Cardiac septum (tissue), 1 donor: ENCODE results near the gene SDK2. TPM values are rescaled to one million over a fixed set of nuclear protein-coding genes. Genes with fewer than 3 reads are reported as not detected.
A peak's percentile ranks its signal among the peaks of the same experiment; 100 is the strongest.

Experiments
- DNase-seq: peaks from one replicate; pipeline ENCODE4 v3.0.0-alpha.2; 2020; ENCODE audit warnings: low spot score
- intact Hi-C: fragments of 100-400 bp; cut with DNase I; formaldehyde crosslinking; loops from one replicate; pipeline ENCODE4 v1.14.0; 2022
- total RNA-seq: library from RNA; stranded (reverse); fragmentation: NEBNext Ultra II Directional; extraction: Animal tissue kit (Norgen Biotek cat#: 25700); gene quantifications from one replicate; pipeline ENCODE4 v1.2.1, GENCODE V29; 2021
- donor health status: DM: no; HTN: no; CAD: no.

SDK2 gene
- total RNA-seq, 1 donor from 2014 or later: 3.0 TPM

DNA sequence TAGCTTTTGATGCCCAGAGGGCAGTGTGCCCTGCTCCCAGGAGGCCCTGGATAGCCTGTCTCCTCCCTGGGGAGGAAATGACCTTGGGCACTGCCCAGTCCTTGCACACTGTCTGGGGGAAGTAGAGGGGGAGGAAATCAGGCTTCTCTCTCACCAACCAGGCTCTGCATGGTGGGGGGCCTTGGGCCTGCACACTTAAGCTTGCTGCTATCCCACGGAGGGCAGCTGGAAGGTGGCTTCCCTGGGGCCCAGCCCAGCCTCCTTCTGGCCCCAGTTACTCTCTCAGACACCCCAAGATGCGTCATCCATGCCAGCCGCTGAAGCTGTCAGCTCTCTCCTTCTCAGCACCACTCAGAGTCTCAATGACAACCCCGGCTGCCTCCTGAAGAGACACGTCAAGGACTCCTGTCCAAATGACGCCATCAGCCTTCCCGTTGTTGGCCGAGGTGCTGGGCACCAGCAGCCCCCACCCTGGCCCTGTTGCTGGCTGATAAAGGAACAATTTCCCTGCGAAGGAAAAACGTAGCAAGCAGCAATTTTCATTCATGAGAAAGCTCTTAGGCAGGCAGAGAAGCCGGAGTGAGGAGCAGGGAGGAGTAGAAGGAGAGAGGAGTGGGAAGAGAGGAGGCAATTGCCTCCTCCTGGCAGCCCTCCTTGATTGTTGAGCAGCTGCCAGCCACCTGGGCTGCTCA, 95.5 kb downstream of the SDK2 start:
- DNase-seq: no peak
- intact Hi-C loops: no loop called here

DNA sequence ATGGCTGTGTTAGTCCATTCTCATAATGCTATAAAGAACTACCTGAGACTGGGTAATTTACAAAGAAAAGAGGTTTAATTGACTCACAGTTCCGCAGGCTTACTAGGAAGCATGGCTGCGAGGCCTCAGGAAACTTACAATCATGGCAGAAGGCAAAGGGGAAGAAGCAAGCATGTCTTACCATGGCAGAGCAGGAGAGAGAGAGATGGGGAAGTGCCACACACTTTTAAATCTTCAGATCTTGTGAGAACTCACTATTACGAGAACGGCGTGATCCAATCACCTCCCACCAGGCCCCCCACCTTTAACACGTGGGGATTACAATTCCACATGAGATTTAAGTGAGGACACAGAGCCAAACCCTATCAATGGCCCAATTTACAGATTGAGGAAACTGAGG, 96.5 kb downstream of the SDK2 start:
- intact Hi-C loops: no loop called here
- DNase-seq: no peak

DNA sequence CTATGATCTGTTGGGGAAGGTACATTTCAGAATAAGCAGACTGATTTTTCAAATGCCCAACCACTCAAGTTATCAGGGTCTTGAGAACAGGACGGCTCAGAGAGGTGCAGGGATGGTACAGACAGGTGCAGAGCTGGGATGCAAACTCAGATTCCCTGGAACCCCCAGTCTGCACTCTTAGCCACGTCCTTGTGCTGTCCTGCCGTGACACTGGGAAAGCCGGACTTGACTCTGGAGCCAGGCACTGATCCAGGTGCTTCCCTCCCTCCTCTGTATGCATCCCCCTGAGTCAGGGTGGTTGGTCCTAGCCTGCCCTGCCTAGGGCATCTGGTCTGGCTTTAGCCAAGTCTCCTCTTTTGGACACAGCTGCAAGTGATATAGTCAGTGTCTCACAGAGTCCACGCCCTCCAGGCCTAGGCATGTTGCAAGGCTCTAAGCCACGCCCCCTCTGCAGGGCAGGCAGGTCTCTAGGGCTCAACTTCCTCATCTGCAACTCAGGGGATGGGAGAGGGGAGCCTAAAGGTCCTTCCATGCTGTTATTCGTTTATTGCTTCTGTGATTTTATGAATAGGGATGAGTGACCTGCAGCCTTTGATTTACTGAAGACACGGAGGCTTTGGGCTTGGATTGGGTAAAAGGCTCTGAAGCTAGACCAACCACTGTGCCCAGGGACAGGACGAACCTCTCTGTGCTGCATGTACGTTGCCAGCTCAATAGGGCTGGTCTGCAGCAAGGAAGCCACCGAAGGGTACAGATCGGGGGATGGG, 97.3 kb downstream of the SDK2 start:
- no peak for DNase-seq
- intact Hi-C loops: no loop called here

DNA sequence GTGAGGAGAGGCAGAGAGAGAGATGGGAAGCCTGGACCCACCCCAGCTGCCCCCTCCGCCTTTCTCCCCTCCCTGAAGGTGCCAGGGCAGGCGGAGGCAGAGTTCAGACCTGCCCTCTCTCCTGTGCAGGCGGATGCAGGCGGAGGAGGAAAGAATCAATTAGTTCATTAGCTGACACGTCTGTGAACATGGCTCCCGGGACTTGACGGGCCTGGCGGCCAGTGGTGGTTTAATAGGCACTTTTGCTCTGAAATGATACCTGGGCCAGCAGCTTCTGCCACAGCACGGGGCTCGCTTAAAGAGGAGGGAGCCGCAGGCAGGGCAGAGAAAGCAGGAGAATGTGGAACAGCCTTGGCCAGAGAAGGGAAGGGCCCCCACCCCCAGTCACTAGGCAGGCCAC, 98.1 kb downstream of the SDK2 start:
- intact Hi-C loops: no loop called here
- no peak for DNase-seq

DNA sequence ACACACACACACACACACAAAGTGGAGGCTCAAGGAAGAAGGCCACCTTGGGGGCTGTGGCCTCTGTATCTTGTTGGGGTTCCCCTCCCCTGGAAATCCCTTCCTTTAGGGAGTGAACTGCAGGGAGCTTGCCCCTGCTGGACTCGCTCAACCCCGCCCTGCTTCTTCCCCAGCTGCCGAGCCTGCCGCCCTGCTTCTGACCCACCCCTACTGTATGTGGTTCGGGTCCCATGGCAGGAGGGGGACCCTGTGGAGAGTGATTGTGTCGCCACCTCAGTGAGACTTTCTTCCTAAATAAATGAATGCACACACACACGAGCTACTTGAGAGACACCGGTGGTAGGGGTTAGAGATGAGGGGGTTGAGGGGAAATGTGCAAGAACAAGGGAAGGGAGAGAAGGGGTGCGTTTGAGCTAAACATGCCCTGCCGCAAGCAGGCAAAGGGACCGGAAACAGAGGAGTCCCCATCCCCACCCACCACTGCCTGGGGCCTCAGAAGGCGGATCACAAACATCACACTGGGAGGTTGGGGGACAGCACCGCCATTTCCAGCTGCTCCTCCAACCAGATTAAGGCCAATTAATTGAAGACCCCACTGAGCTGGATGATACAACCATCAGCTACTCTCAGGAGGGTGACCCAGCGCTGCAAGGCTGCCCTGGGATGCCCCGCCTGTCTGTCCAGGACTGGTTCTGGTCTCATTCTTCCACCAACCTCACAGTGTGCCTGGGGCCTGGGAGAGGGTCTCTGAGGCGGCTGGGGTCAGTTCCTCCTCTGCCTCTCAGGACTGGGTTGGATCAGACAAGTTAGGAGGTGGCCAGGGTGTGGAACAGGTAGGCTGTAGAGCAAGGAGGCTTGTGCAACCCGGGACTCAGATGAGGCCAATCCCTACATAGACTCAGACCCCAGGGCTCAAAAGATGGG, 98.9 kb downstream of the SDK2 start:
- intact Hi-C loops: no loop called here
- no peak for DNase-seq

DNA sequence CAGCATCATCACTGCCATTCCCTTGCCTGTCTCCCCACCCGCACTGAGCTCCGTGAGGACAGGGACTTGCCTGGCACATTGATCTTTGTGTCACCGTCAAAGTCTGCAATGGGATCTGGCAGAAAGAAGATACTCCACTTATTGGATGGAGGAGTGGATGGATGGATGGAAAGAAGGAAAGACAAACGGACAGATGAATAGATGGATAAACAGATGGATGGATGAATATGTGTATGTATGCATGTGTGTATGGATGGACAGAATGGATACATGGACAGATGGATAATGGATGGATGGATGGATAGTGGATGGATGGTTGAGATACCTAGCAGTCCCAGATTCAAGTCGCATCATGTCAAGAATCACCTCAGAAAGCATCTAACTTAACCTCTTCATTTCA, 99.9 kb downstream of the SDK2 start:
- no peak for DNase-seq
- intact Hi-C loops: no loop called here

DNA sequence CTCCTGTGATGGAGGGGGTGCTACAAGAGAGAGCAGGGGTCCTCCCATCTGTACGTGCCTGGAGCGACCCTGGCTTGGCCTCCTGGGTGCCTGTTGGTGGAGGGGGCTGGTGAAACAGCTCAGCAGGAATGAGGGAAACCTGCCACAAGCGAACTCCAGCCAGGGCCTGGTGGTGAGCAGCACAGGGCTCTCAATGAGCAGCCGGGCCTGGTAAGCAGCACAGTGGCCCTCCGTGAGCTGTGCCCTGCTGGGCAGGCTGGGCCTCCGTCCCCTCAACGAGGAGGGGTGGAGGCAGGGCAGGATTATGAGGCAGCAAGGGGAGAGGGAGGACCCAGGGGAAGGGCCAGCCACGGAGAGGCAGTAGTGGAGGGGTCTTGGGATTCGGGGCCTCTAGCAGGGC, 101.9 kb downstream of the SDK2 start:
- no peak for DNase-seq

DNA sequence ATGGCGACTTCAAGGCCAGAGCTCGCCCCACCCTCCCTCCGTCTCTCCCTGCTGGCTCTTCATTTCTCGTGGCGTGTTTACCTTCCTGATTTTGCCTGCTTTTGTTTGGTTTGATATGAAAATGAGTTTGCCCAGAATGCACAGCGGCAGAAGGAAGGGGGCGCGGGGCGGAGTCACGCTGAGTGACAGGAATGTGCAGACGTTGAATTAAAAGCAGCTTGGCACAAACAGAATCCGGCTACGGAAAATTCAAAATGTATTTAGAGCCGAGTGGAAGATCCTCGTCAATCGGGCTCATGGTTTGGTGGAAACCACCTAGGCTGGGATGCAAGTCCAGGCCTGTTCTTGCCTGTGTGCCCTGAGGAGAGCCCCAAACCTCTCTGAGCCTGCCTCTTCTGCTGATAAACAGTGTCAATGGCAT, 102.7 kb downstream of the SDK2 start:
- intact Hi-C loops: no loop called here
- no peak for DNase-seq

More for the DNA sequence above, 101.9 kb downstream of the SDK2 start:
- intact Hi-C loops: no loop called here

DNA sequence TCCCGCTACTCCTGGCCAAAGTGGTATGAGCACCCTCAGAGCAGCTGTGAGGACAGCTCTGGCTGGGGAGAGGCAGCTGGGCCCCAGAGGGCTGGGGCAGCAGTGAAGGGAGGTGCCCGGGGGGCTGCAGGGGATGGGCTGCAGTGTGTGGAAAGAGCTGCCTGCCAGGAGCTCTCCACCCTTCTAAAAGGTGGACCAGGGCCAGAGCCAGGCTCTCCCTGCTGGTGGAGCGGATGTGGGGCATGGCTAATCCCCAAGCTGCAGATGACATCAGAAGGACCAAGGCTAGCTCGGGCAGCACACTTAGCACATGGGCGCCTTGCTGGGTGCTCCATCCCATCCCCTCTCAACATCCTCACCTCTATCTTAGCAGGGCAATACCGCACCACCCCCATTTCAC, 103.1 kb downstream of the SDK2 start:
- intact Hi-C loops: no loop called here
- DNase-seq: no peak

DNA sequence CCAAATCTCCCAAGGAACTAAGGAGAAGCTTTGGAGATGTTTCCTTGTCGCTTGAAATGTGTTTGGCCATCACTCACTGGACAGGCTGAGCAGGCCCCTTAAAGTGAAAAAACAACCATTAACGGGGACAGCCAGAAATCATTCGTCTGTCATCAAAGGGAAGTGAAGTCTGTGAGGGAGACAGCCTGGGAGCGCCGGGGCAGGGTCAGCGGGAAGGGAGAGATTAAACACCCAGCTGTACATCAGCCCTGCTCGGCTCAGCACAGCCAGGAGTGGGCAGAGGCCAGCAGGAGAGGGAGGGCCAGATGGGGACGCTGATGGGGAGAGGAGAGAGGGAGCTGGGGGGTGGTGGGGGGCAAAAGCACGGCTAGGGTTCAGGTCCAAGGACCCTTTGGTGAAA, 105.1 kb downstream of the SDK2 start:
- DNase-seq: no peak
- intact Hi-C loops: loop anchor here (10.0 kb wide), 1 partner anchor 46 kb away; no protein-coding TSS in a partner anchor

DNA sequence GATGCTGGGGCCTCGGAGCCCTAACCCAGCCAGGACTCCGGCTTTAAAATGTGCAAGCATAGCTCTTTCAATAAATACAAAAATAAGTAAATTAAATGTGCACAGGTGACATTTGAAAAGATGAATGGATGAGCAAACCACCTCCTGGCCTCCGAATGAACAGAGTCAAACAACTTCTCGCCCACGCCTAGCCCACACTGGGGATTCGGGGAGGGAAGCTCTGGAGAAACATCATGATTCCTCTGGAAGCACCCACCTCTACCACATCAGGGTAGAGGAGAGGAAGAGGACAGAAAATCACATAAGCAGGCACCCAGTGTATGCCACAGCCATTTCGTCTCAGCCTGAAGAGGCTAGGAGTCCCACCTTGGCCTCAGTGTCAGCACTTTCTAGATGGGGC, 105.8 kb downstream of the SDK2 start:
- DNase-seq: no peak
- intact Hi-C loops: loop anchor here (10.0 kb wide), 1 partner anchor 46 kb away; no protein-coding TSS in a partner anchor

DNA sequence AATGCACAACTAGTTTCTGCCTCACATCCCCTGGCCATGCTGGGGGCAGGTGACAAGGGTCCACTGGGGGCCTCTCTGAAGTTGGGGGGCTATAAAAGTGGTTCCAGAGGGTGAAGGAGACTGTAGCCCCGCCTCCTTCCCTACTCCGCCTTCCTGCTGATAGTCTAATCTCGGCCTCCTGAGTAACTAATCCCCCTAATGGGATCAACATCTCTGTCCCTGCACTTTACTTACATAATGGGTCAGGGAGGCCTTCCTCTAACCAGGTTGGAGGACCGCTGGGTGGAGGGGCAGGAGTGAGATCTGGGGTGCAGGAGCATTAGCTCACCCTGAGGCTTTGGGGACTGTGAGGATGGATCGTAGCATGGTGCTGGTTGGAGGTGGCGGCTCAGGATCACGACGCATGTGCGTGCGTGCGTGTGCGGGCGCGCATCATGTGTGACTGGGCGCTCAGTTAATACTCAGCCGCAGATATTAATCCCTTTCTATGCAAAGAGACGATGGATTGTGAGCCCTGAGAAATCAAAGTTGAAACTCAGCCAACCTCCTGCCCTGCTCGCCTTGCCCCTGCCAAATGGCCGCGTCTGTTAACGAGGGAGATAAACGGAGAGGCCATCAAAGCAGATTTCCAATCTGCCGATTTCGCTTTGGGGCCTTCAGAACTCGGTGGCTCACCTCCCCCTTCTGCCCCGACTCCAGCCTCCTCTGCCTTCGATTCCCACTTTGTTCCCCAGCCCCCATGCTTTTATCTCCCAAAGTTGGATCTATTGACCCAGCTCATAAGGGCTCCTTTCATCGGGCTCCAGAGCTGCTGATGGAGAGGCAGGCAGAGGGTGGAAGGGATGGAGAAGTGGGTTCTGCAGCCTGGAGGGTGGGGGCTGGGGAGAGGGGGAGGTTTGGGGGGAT, 107.3 kb downstream of the SDK2 start:
- intact Hi-C loops: loop anchor here (10.0 kb wide), 1 partner anchor 48 kb away; no protein-coding TSS in a partner anchor
- no peak for DNase-seq

DNA sequence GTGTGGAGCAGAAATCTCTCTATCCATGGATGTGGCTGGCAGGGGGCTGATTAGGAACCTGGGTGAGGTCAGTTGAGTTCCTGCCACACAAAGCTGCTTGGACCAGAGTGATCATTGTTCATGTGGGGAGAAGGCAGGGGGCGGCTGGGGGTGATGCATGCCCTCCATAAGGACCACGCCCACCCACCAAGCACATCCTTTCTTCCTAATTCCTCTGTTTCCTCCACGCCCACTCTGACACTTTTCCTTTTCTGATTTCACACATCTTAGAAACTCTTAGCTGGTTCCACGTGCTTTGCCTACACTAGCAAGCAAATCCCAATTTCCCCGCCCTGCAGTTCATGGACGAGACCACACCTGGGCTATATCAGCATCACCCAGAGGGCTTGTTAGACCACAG, 108.5 kb downstream of the SDK2 start:
- no peak for DNase-seq
- intact Hi-C loops: loop anchor here (10.0 kb wide), 1 partner anchor 49 kb away; no protein-coding TSS in a partner anchor

DNA sequence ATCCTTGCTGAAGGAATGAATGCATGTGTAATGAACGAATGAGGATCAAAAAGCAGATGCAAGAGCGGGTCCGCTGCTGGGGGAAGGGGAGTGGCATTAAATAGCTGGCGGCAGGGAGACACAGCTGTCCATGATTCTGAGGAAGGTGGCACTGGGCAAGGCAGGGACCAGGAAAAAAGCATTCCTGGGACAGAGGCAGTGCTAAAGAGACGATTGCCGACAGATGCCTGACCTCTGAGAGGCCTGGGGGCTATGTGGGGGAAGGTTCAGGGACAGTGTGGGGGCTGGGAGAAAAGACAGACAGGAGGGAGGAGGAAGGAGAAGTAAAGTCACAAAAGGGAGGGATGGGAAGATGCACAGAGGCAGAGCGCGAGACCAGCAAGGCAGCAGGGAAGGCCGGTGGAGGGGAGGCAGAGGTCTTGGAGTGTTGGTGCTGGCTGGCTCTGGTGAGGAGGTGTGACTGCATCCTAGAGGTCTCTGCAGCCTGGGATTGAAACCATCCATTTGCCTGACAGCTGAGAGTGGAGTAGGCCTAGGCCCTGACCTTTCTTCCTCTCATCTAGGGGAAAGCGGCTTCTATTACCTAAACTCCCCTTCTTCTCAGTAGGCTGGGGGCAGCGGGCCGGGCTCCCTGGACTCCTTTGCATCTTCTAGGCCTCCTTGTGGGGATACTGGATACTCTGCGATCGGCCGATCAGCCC, 109.9 kb downstream of the SDK2 start:
- no peak for DNase-seq
- intact Hi-C loops: loop anchor here (5.0 to 10.0 kb wide), 2 partner anchors 50 to 113 kb away; no protein-coding TSS in a partner anchor

DNA sequence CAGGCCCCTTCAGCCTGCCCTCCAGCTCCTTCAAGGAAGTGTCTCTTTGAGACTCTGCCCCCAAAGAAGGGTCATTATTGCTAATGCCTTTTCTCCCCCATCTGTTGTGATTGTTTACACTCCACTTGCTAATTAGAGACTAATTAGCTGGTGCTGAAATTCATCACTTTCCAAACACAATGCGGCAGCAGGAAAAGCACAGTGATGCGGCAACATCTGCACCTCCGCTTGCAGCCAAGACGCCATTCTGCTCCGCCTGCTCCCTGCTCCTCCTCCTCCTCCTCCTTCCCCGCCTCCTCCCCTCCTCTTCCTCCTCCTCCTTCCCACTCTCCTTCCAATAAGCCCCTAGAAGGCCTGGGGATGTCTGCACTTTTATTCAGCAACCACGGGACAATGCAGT, 110.5 kb downstream of the SDK2 start:
- intact Hi-C loops: loop anchor here (1.0 to 10.0 kb wide), 3 partner anchors 51 to 114 kb away; no protein-coding TSS in a partner anchor
- no peak for DNase-seq

DNA sequence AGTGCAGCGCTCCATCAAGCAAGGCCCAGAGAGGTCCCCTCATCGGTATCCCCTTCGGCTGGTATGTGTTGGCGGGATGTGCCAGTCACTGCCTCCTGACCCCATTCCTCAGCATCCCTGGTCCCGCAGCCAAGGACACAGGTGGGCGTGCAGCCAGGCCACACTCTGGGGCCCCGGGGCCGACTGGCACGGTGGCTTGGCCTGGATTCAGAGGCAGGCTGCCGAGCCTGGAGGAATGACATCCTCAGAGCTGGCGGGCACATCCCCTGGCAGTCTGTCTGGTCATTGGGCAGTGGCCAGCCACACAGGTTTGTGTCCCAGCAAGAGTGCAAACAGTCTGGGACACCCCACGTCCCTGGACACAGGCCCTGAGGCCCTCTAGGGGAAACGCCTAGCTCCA, 111.1 kb downstream of the SDK2 start:
- intact Hi-C loops: loop anchor here (1.0 to 10.0 kb wide), 3 partner anchors 52 to 114 kb away; no protein-coding TSS in a partner anchor
- DNase-seq: peak; percentile 90

DNA sequence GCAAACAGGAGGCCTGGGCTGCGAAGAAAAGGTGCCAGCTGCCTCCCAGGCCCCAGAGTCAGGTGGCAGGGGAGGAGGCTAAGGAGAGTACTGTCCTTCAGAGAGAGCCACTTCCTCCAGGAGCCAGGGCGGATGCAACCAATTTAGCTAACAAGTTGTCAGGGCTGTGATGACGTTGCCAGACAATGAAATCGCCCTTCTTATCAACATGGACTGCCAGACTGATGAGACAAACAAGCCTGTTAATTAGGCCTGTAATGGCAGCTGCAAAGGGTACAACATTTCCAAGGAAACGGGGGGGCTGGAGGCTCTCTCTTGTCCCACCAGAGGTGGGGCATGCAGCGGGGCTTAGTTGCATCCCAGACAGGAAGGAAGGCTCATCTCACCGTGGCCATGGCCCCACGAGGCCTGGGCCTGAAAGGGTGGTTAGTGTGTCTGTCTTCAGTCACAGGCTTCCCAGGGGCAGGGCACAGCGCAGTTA, 111.8 kb downstream of the SDK2 start:
- intact Hi-C loops: loop anchor here (5.0 to 10.0 kb wide), 2 partner anchors 52 to 115 kb away; no protein-coding TSS in a partner anchor
- DNase-seq: no peak

DNA sequence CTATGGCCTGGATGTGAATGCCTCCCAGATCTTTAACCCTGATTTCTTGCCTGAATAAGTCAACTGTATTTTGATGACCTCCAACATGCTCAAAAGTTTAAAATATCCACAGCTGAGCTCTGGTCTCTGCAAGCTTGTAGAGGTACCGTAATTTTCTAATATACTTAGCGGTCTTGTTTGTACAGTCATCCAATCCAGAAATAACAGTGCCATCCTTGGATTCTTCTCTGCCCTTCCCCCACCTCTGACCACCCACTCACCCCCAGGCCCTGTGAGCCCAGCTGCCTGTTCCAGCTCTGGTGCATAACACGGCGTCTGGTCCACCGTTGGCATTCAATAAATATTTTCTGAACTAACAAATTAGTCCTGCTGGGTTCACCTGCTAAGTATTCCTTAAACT, 113.1 kb downstream of the SDK2 start:
- no peak for DNase-seq
- intact Hi-C loops: loop anchor here (5.0 to 10.0 kb wide), 2 partner anchors 54 to 116 kb away; no protein-coding TSS in a partner anchor
